ENCODE data around the gene CTNNA3.

DNA sequence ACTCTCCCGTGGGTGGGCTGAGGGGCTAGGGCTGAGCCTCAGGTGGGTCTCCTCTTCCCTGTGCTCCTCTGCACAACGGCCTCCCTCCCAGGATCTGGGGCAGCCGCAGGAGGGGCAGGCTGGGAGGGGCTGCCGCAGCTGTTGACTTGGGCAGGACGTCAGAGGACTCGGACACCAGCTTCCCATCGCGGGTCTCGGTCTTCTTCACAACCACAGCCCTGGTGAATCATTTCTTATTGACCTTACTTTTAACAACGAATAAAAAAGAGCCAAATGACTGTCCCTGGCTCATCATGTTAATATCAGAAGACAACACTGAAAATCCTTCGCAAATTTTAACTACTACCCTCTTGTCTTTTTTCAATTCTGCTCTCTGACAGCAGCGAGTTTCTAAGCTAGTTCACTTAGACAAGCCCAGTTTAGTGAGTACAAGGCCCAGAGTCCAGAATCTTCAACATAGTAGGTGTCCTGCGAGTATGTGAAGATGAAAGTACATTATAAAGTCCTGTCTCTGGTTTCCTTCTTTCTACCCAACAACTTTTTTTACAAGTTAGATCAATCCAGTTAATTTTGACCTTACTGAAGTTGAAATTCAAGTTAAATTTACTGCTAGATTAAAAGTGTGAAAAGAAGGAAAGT lies 32.4 kb downstream of the CTNNA3 start:
- TF ChIP-seq CTCF (IDR thresholded peaks at IDR 0.05) (no peak), POLR2A (IDR thresholded peaks at IDR 0.05) (no peak)
